Activated T-helper 2 cell treated with anti-CD3 and anti-CD28 coated beads, Interferon-gamma antibody, Interleukin-2, Interleukin-4, amounts not matched to agents 10 μg/mL and 5 μg/mL and 100 μg/mL, durations not matched to agents 14 hours and 24 hours and 36 hours (primary cell): ENCODE measurements around the gene G2E3. TPM values are rescaled to one million over a fixed set of nuclear protein-coding genes. Genes with fewer than 3 reads are reported as not detected.
"Not testable (repeated sequence)": the region's sequence is repeated elsewhere in the genome, so short reads cannot be mapped to it uniquely, and the experiment has no call there.

Experiments
- DNase-seq: peaks from one replicate; pipeline ENCODE4 v3.0.0; 2021; ENCODE audit warnings: low spot score
- H3K27ac Mint-ChIP-seq: one replicate; pipeline ENCODE4 v1.8.0; 2021; ENCODE audit warnings: mixed read lengths
- H3K27me3 Mint-ChIP-seq: one replicate; pipeline ENCODE4 v1.8.0; 2021; ENCODE audit warnings: low read depth, mixed read lengths
- H3K36me3 Mint-ChIP-seq: one replicate; pipeline ENCODE4 v1.8.0; 2021; ENCODE audit warnings: low read depth, mixed read lengths
- H3K4me1 Mint-ChIP-seq: one replicate; pipeline ENCODE4 v1.8.0; 2021; ENCODE audit warnings: low read depth, mixed read lengths
- H3K4me3 Mint-ChIP-seq: one replicate; pipeline ENCODE4 v1.8.0; 2021; ENCODE audit warnings: low read depth, mild to moderate bottlenecking, moderate library complexity, mixed read lengths
- H3K9me3 Mint-ChIP-seq: one replicate; pipeline ENCODE4 v1.8.0; 2021; ENCODE audit warnings: mixed read lengths
- intact Hi-C: fragments of 100-400 bp; cut with micrococcal nuclease; formaldehyde crosslinking; loops from one replicate; pipeline ENCODE4 v1.15.1; 2023
- total RNA-seq: library from RNA; stranded (reverse); gene quantifications from 2 replicates; pipeline ENCODE4 v1.2.3, GENCODE V29; 2022

G2E3 gene
- total RNA-seq, 1 donor from 2014 or later, result 26.4 TPM

DNA sequence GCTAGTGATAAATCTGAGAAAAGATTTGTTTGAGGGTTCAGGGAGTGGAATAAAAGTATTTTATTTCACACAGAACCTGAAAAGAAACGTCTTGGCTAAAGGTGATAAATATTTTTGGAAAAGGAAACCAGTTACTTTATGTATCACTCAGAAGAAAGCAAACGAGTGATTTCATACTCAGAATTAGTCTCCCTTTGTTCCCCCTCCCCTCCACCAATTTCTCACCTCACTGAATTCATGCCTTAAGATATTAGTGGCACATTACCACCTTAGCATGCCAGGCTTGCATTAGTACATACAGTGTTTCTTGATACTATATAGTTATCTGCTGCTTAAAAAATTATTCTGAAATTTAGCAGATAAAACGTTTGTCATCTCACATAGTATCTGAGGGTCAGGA is 28.2 kb downstream of the G2E3 start:
- H3K4me3 Mint-ChIP-seq, result no peak overlapping the region
- peaks cover 32% of the 10 kb centered on the region for H3K9me3 Mint-ChIP-seq
- H3K36me3 Mint-ChIP-seq, result peaks cover 87% of the 10 kb centered on the region
- no peaks in the 10 kb centered on the region for H3K27me3 Mint-ChIP-seq
- no peak overlapping the region for H3K27ac Mint-ChIP-seq
- intact Hi-C loops, result no loop called here
- no peak for DNase-seq
- peaks cover 16% of the 10 kb centered on the region for H3K4me1 Mint-ChIP-seq

DNA sequence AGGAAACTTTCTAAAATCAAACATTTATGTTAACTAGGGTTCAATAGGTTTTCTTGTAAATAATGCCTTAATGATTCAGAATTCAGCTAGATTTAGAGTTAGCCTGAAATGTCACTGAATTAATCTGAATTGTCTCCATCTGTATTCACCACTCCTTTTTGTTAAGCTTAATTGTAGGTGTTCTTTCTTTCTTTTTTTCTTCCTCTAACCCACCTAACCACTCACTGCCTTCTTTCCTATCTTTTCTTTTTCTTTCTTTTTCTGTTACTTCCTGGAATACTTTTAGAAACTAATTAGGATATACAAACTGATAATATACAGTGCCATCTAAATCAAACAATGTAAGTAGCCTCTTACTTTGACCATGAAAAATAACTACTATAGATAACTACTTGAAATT is 29.9 kb downstream of the G2E3 start:
- Mint-ChIP-seq H3K4me3 (no peak overlapping the region), H3K27me3 (no peaks in the 10 kb centered on the region), H3K36me3 (peaks cover 76% of the 10 kb centered on the region), H3K9me3 (peaks cover 18% of the 10 kb centered on the region), H3K27ac (no peak overlapping the region), H3K4me1 (peaks cover 16% of the 10 kb centered on the region)
- no peak for DNase-seq
- intact Hi-C loops, result loop anchor here (2.0 kb wide), 1 partner anchor 18 kb away; no protein-coding TSS in a partner anchor

DNA sequence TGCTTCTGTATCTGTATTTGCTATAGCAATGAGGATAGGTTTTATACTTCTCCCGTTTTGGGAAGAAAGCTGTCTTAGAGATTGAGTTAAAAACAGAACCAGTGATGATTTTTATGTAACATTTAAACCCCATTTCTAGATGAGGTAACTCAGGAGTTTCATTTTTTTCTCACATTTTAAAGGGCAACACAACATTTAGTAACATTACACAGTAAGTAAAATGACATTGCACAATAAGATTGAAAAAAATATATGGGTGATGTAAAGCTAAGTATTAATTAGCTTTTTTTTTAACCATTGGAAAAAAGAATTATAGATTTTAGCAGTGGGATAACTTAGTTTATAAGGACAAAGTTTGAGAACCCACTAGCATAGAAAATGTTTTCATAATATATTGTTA is 38.0 kb downstream of the G2E3 start:
- H3K36me3 Mint-ChIP-seq, result peaks cover 47% of the 10 kb centered on the region
- DNase-seq, result no peak

DNA sequence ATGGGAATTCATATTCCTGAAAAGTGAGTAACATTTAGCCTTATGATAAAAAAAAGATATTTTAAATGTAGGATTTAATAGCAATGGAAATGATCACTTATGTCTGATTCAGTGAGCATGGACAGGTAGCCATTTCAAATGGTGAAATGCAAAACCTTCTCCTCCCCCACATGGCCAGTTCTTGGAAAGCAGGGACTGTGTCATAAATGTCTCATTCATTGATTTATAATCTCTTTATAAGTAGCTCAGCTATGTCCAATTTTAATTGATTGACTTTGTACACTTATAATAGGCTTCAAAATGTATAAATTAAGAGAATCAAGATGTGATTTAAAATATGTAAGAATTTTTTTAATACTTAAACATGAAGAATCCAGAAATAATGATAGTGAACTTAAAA is 38.5 kb downstream of the G2E3 start:
- H3K4me3 Mint-ChIP-seq, result no peak overlapping the region
- no peaks in the 10 kb centered on the region for H3K9me3 Mint-ChIP-seq
- intact Hi-C loops, result no loop called here
- peaks cover 45% of the 10 kb centered on the region for H3K36me3 Mint-ChIP-seq
- H3K4me1 Mint-ChIP-seq, result peaks cover 9% of the 10 kb centered on the region
- H3K27ac Mint-ChIP-seq, result no peak overlapping the region
- no peaks in the 10 kb centered on the region for H3K27me3 Mint-ChIP-seq
- DNase-seq, result no peak

More for the DNA sequence above, 38.0 kb downstream of the G2E3 start:
- no peaks in the 10 kb centered on the region for H3K27me3 Mint-ChIP-seq
- no peak overlapping the region for H3K4me3 Mint-ChIP-seq
- no peak overlapping the region for H3K27ac Mint-ChIP-seq
- no peaks in the 10 kb centered on the region for H3K9me3 Mint-ChIP-seq
- peaks cover 9% of the 10 kb centered on the region for H3K4me1 Mint-ChIP-seq
- intact Hi-C loops, result no loop called here

DNA sequence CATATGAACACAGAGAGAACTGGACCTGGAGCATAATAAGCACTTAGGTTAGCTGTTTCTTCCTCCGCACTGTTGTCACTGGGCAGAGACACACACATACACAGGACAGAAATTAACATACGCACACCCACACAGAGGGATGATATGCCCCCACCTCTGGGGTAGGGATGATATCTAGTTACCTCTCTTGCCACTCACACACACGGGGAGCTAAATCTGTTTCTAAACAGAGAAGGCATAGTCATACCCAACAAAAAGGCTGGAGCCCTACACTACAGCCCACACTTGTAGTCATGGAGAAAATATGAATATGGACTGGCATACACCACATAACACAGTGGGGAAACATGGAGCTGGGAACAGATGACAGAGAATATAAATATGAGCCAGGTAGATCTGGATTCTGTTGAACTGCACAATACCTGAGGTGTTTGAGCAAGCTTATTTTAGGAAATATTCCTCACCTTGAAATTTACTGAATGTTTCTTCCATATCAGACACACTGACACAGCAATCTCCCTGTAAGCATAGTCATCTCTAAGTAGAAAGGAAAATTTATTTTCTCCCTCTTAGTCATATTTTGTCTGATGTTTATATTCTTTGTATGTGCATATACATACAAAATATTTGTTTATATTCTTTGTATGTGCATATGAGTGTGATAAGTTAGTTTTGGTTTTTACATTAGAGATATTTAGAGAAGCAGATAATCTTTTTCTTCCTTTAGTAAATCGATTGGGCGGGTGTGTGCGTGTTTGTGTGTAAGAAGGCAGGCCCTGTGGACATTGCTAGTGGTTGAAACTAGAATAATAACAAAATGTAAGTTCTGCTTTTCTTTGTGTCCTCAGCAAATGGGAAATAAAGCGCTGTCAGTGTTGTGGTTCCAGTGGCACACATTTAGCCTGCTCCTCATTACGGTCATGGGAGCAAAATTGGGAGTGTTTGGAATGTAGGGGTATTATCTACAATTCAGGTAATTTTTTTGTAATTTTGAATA is 42.3 kb downstream of the G2E3 start:
- no peaks in the 10 kb centered on the region for H3K27me3 Mint-ChIP-seq
- peaks cover 52% of the 10 kb centered on the region for H3K36me3 Mint-ChIP-seq
- H3K27ac Mint-ChIP-seq, result peak overlapping the region; percentile 34
- H3K4me3 Mint-ChIP-seq, result no peak overlapping the region
- no peak for DNase-seq
- intact Hi-C loops, result no loop called here
- H3K4me1 Mint-ChIP-seq, result peaks cover 7% of the 10 kb centered on the region
- no peaks in the 10 kb centered on the region for H3K9me3 Mint-ChIP-seq

DNA sequence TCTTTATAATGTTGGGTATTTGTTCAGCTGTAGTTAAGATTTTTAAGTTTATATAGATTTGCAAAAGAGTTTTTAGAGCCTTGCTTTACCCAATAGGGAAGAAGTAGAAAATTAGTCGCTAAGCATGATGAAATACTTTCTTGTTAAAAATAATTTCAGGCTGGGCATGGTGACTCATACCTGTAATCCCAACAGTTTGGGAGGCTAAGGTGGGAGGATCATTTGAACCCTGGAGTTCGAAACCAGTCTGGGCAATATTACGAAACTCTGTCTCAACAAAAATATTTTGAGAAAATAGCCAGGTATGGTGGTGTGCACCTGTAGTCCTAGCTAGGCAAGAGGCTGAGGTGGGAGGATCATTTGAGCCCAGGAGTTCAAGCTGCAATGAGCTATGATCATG is 44.4 kb downstream of the G2E3 start:
- intact Hi-C loops, result loop anchor here (1.0 kb wide), 1 partner anchor 17 kb away; no protein-coding TSS in a partner anchor
- Mint-ChIP-seq H3K27me3 (no peaks in the 10 kb centered on the region), H3K36me3 (peaks cover 54% of the 10 kb centered on the region), H3K9me3 (no peaks in the 10 kb centered on the region), H3K4me1 (peaks cover 2% of the 10 kb centered on the region), H3K4me3 (no peak overlapping the region), H3K27ac (no peak overlapping the region)
- no peak for DNase-seq

DNA sequence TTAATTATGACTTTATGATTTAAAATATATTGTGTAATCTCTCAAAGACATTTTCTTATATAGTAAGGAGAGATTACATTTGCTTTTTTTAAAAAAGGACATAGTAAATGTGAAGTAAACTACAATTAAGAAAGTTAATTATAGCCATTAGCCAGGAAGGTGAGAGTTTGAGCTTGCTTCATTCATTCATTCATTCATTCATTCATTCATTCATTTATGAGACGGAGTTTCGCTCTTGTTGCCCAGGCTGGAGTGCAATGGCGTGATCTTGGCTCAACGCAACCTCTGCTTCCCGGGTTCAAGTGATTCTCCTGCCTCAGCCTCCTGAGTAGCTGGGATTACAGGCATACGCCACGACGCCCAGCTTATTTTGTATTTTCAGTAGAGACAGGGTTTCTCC is 45.7 kb downstream of the G2E3 start:
- H3K27me3 Mint-ChIP-seq, H3K4me3 Mint-ChIP-seq, H3K27ac Mint-ChIP-seq, H3K4me1 Mint-ChIP-seq, DNase-seq, H3K9me3 Mint-ChIP-seq, intact Hi-C loops: not testable (repeated sequence)
- peaks cover 55% of the 10 kb centered on the region for H3K36me3 Mint-ChIP-seq

DNA sequence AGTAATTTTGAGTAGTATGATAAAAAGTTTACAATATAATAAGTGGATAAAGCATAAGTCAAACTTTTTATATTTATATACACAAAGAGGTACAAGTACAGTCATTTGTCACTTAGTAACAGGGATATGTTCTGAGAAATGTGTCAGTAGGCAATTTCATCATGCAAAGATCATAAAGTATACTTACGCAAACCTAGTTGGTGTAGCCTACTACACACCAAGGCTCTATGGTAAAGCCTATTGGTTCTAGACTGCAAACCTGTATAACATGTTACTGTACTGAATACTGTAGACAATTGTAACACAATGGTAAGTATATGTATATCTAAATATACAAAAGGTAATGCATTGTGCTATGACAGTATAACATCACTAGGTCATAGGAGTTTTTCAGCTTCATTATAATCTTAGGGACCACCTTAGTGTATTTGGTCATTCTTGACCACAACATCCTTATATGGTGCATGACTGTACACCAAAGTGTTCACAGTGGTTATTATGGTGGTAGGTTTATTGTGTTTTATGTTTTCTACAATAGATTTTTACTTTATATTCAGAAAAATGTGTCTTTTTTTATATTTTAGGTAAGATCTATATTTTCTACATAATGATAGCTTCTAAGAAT is 48.3 kb downstream of the G2E3 start:
- intact Hi-C loops, result no loop called here
- peaks cover 1% of the 10 kb centered on the region for H3K4me1 Mint-ChIP-seq
- no peaks in the 10 kb centered on the region for H3K9me3 Mint-ChIP-seq
- no peak for DNase-seq
- H3K27me3 Mint-ChIP-seq, result no peaks in the 10 kb centered on the region
- no peak overlapping the region for H3K4me3 Mint-ChIP-seq
- no peak overlapping the region for H3K27ac Mint-ChIP-seq
- peaks cover 60% of the 10 kb centered on the region for H3K36me3 Mint-ChIP-seq

DNA sequence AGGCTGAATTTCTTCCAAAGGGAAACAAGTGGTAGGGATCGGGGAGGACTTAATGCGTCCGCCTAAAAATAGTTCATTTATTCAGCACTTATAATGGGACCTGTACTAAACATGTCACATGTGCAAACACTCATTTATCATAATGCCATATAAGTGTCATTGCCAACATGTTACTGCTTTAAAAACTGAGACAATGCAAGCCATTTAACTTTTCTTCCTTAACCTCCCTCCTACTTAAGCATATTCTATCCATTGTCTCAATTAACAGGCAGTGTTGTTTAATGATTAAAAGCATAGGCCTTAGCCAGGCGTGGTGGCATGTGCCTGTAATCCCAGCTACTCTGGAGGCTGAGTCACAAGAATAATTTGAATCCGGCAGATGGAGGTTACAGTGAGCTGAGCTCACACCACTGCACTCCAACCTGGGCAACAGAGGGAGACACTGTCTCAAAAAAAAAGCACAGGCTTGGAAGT is 49.6 kb downstream of the G2E3 start:
- intact Hi-C loops, result no loop called here

DNA sequence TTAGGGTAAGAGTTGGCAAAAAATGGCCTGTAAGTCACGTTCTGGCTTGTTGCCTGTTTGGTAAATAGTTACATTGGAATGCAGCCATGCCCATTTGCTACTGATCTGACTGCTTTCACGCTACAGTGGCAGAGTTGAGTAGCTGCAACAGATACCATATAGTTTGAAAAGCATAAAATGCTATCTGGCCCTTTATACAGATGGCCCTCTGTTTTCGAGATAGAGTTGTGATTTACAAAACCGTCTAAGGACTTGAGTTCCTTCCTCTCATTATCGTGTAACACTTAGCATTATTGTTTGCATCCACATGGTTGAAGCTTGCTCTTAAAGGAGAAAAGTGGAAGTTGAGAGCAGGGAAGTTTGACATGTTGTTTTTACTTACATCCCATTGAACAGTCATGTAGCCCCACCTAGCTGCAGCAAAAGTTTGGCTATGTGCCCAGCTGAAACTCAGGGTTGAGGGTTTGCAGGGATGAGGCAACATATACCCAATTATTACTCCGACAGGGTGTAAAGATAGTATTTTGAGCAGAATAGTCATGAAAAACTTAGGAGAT is 51.9 kb downstream of the G2E3 start:
- intact Hi-C loops, result no loop called here
- DNase-seq, result no peak
- H3K36me3 Mint-ChIP-seq, result peaks cover 55% of the 10 kb centered on the region

More for the DNA sequence above, 49.6 kb downstream of the G2E3 start:
- H3K4me3 Mint-ChIP-seq, result no peak overlapping the region
- no peaks in the 10 kb centered on the region for H3K27me3 Mint-ChIP-seq
- DNase-seq, result no peak
- H3K4me1 Mint-ChIP-seq, result peaks cover 1% of the 10 kb centered on the region
- H3K27ac Mint-ChIP-seq, result peak overlapping the region; percentile 53
- H3K9me3 Mint-ChIP-seq, result no peaks in the 10 kb centered on the region
- peaks cover 60% of the 10 kb centered on the region for H3K36me3 Mint-ChIP-seq

DNA sequence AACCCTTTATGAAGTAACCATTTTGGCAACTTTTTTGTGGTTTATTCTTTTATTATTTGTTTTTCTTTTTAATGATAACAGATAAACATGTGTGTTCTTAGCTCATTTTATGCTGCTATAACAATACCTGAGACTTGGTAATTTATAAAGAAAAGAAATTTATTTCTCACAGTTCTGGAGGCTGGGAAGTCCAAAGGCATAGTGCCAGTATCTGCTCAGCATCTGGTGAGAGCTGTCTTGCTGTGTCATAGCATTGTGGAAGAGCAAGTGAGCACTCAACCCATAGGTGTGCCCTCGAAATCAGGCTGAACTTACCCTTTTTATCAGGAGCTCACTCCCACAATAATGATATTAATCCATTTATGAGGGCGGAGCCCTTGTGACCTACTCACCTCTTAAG is 55.2 kb downstream of the G2E3 start:
- Mint-ChIP-seq H3K4me1 (peaks cover 1% of the 10 kb centered on the region), H3K36me3 (peaks cover 46% of the 10 kb centered on the region), H3K27ac (no peak overlapping the region), H3K4me3 (no peak overlapping the region), H3K27me3 (no peaks in the 10 kb centered on the region), H3K9me3 (no peaks in the 10 kb centered on the region)
- DNase-seq, result no peak
- intact Hi-C loops, result no loop called here

More for the DNA sequence above, 51.9 kb downstream of the G2E3 start:
- Mint-ChIP-seq H3K27me3 (no peaks in the 10 kb centered on the region), H3K4me1 (peaks cover 1% of the 10 kb centered on the region), H3K27ac (no peak overlapping the region), H3K4me3 (no peak overlapping the region), H3K9me3 (no peaks in the 10 kb centered on the region)

DNA sequence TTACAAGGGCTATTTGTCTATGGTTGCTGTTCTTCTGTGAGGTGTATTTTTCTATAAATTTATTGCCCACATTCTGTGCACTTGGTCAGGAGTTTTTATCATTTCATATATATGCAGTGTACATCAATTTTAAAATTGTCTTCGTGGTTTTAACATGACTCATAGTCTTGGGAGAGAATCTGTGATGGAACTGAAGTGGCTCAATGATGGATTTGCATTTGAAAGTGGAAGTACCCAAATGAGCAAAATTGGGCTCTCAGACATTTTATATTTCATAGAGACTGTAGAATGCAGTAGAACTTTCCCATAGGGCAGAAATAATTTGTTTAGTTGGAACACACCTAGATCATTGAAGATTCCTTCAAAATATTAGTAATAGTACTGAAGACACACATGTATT is 61.2 kb downstream of the G2E3 start:
- H3K27ac Mint-ChIP-seq, result peak overlapping the region; percentile 64
- H3K36me3 Mint-ChIP-seq, result peaks cover 24% of the 10 kb centered on the region
- DNase-seq, result no peak
- H3K4me1 Mint-ChIP-seq, result peaks cover 26% of the 10 kb centered on the region
- intact Hi-C loops, result loop anchor here (1.0 to 10.0 kb wide), 5 partner anchors 17 to 1457 kb away; partner anchors contain the start of genes AP4S1, ARHGAP5, HECTD1 and STRN3
- H3K27me3 Mint-ChIP-seq, result no peaks in the 10 kb centered on the region
- no peaks in the 10 kb centered on the region for H3K9me3 Mint-ChIP-seq
- peak overlapping the region; percentile 71 for H3K4me3 Mint-ChIP-seq
